ENCODE results near the gene XRCC5.

XRCC5 gene

DNA sequence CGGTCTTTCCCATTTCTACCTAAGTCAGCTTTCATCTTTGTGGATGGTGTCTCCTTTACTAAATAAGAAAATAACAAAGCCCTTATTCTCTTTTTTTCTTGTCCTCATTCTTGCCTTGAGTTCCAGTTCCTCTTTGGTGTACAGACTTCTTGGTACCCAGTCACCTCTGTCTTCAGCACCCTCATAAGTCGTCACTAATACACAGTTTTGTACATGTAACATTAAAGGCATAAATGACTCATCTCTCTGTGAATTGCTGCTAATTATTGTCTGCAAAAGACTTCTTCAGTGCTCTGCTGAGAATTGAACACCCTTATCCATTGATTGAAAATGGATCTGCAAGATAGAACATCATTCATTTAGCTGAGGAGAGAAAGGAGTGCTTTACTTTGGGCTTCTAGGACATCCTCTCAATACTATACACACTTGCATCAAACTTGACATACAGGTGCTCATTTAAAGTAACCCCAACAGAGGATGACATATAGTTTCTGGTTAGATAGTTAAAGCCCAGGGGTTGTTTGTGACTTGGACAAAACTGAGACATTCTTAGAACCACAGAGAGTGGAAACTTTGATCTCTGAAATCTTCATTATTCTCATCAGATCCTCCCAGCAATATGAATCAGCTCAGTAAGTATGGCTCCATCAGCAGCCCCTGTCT is 97.0 kb downstream of the XRCC5 start:
- no peak for TF ChIP-seq CTCF (IDR thresholded peaks at IDR 0.05)

DNA sequence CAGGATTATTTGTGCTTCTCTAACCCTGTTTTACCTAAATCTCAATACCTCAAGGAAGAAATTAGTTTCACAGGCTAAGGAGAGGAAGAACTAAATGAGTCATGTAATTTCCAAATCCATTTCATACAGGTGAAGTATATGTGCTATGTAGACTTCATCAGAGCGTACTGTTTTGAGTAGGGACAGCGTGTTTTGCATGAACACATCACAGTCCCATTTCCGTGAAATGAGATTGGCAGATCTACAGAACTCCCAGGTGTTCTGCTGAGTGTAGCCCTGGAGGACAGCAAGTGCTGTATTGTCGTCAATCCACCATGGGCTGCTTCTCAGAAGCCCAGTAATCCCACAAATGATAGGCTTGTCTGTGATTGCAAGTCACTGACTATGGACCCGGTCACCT is 97.7 kb downstream of the XRCC5 start:
- no peak for TF ChIP-seq CTCF (IDR thresholded peaks at IDR 0.05)

DNA sequence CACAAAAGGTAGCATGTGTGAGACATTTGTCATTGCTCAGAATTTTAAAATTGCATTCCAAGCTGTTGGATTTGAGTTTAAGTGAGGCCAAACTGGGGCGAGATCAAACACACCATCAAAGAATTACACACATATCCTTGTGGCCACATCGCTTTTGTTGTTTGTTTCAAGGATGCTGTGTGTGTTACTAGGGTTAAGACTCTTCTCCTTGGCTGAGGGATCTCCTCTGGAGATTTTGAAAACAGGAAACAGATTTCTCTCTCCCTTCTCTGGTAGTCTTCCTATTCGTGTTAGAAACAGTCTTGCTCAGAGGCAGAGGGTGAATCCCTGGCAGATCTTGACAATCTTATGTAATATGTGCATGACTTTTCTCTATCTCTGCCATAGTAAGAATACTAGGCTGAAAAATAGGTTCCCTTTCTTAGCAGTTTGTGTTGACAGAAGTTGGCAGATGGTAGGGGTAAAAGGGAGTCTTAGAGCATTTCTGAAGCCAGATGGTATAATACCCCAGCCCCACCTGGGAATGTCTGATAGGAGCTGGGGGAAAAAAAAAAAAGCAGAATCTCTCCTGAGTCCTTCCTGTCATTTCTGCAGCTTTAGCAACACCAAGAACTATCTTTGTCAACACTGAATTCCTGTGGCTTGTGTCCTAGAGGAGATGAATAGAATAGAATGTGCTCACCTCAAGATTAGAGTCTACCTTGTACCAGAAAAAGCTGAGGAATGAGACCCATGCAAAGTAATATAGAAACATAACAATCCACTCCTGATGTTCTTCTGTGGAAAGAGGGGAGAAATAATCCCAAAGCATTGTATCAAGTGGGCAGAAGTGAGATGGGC is 101.8 kb downstream of the XRCC5 start:
- TF ChIP-seq CTCF (IDR thresholded peaks at IDR 0.05) = no peak

GRCh38 chr2:216211614-216212145 is 102.5 kb downstream of the XRCC5 start:
- no peak for TF ChIP-seq CTCF (IDR thresholded peaks at IDR 0.05)

- TF ChIP-seq CTCF (IDR thresholded peaks at IDR 0.05) = no peak
Measured at GRCh38 chr2:216214768-216215167, 105.6 kb downstream of the XRCC5 start.

GRCh38 chr2:216215658-216216390 is 106.7 kb downstream of the XRCC5 start:
- peak; percentile 25; the same call in 1 of the 2 replicates for TF ChIP-seq CTCF (IDR thresholded peaks at IDR 0.05)

Data from LNCAP (cell line).